ENCODE data around the gene DMRTA2.

DNA sequence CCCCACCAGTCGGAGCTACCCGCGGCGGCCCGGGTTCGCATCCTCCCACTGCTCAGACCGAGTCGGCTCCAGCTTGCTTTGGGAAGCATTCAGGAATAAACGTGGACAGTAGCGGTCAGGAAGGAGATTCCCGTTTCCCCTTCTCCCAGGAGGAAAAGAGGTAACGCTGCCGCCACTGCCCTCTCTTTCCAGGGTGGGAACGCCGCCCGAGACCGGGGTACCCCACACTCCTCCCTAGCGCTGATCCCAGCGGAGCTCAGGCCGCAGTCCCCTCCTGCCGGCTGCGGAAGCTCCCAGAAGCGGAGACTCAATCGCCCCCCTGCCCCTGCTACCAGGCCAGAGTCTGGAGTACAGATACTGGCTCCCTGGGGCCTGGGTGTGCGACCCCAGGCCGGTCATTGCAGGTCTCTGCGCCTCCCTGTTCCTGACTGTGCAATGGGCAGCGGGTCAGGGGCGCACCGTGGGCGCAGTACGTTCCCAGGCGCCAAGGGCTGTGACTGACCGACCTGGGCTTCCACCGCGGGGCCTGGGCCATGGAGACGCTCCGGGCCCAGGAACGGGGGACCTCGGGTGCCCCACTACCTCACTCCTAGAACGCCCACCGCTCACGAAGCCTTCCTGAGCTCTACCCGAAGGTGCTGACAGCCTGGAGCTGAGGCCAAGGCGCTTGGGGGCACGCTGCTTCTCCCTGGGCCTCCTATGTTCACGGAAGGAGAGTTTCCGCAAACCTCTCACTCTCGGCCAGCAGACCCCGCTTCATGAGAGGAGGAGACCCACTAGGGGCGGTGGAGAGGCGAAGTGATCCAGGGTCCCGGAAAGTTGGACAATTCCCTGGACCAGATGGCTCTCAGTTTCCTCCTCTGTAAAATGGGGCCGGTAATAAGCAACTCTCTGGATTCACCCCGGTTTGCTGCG is 7.8 kb downstream of the DMRTA2 start:
- TF ChIP-seq, protein P1, sequence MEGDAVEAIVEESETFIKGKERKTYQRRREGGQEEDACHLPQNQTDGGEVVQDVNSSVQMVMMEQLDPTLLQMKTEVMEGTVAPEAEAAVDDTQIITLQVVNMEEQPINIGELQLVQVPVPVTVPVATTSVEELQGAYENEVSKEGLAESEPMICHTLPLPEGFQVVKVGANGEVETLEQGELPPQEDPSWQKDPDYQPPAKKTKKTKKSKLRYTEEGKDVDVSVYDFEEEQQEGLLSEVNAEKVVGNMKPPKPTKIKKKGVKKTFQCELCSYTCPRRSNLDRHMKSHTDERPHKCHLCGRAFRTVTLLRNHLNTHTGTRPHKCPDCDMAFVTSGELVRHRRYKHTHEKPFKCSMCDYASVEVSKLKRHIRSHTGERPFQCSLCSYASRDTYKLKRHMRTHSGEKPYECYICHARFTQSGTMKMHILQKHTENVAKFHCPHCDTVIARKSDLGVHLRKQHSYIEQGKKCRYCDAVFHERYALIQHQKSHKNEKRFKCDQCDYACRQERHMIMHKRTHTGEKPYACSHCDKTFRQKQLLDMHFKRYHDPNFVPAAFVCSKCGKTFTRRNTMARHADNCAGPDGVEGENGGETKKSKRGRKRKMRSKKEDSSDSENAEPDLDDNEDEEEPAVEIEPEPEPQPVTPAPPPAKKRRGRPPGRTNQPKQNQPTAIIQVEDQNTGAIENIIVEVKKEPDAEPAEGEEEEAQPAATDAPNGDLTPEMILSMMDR (IDR thresholded peaks at IDR 0.05; ENCODE audit: low read length) = no peak
- TF ChIP-seq EZH2 (IDR thresholded peaks at IDR 0.05; ENCODE audit: borderline replicate concordance, low read length) = no peak
